HG03460 (cell line): ENCODE results near the gene RBM33.

ENCODE experiments used
- ATAC-seq: cut with Tn5 transposase; IDR thresholded peaks from one replicate; pipeline ENCODE4 v1.9.1; 2021; ENCODE audit not compliant: unreplicated experiment

The RBM33 gene

DNA sequence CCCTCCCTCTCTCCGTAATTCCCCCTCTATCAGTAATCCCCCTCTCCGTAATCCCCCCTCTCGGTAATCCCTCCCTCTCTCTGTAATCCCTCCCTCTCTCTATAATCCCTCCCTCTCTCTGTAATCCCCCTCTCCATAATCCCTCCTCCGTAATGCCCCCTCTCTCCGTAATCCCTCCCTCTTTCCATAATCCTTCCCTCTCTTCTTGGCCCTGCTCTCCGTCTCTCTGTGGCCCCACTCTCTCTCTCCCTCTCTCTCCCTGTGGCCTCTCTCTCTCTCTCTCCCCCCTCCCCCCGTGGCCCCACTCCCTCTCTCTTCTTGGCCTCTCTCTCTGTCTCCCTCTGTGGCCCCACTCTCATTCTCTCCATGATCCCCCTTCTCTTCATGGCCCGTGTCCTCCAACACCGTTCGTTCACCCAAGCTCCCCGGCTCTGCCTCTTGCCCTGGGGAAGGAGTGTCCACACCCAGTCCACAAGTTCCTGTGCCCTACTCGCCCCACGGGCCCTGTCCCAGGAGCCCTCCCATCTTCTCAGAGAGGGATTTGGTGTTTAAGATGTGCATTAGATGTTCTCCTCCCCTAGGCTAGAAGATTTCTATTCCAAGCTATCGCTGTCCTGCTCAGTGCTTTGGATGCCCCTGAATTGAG, 148.0 kb downstream of the RBM33 start:
- no peak for ATAC-seq

DNA sequence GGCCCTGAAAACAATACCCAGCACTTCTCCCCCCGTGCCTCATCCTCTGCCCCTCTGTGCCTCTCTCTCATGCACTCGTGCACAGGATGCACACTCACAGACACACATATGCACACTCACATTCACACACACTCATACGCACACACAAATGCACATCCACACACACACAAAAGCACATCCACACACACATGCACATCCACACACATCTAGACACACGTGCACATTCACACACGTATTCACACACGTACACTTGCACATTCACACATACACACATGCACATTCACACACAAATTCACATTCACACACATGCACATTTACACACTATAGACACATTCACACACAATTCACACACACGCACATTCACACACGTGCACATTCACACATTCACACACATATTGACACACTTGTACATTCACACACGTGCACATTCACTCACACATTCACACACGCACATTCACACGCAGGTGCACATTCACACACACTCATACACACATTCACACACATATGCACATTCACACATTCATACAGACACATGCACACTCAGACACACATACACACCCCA, 148.6 kb downstream of the RBM33 start:
- ATAC-seq: no peak

DNA sequence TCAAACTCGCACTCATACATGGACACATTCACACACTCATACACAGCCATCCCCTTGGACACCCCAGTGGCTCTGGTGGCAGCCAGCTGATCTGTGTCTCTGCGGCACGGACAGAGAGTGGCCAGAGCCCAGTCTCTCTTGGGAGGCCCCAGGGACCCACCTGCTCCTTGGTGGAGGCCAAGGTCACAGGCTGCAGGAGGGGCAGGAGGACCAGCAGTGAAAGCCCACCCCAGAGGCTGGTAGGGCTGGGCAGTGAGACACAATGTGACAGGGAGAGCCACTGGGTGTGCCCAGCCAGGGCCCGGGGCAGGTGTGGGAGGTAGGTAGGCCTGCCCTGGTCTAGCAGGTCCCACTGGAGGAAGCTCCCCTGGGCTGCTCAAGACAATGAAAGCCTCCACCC, 149.3 kb downstream of the RBM33 start:
- ATAC-seq: no peak

- ATAC-seq: no peak
Measured at GRCh38 chr7:155794196-155794595, 149.7 kb downstream of the RBM33 start.

GRCh38 chr7:155795401-155795800, 150.9 kb downstream of the RBM33 start:
- no peak for ATAC-seq

DNA sequence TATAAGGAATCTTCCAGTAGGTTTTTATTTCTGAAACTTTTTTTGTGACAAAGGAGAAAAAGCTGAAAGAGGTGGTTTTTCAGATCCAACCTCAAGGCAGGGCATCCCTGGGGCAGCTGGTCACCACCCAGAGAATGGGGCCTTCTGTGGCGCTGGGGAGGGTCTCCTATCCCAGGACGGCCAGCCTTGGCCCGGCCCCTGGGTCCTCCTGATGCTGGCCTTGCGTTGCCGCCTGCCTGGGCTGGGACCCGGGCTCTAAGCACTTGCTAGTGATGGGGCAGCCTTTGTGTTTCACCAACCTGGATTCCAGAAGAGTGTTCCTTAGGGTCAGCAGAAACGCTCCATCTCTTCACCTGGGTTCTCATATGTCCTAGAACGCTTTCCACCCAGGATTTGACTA, 151.5 kb downstream of the RBM33 start:
- ATAC-seq: no peak

GRCh38 chr7:155796381-155797261, 152.2 kb downstream of the RBM33 start:
- peak; percentile 63 for ATAC-seq

DNA sequence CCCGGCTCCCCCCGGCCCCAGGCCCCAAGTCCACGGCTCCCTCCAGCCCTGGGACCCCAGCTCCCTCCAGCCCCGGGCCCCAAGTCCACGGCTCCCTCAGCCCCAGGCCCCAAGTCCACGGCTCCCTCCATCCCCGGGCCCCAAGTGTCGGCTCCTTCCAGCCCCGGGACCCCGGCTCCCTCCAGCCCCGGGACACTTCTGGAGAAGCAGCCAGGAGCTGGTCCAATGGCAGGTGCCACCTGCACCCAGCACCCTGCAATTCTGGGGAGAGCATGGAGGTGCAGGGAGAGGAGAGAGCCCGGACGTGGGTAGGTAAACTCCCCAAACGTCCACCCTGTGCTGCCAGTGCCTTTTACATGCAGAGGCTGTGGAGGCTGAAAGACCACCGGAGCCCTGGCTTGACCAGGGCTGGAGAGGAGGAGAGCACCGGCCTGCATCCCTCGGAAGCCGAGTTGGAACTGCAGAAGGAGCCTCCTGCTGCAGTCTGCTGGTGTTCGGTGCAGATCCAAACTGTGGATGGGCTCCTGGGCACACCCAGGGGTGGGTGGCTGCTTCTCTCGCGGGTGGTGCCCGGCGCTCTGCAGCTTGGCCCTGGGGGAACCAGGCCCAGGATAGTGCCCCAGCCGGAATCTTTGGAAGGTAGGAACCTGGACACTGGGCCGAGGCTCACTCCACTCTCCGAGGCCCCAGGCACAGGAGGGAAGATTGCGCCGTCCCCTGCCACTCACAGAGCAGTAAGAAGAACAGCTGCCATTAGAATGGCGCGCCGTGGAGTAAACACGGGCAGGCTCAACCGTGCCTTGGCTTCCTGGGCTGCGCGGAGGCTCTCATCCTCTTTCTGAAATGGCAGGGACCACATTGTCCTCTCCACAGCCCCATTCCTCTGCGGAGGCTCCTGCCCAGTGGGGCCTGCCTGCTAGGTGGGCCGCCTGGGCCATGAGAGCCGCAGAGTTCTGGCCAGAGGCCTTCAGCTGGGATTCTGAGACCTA, 153.1 kb downstream of the RBM33 start:
- ATAC-seq: no peak

- ATAC-seq: no peak
Measured at GRCh38 chr7:155798673-155799439, 154.4 kb downstream of the RBM33 start.

GRCh38 chr7:155799514-155799913, 155.1 kb downstream of the RBM33 start:
- ATAC-seq: no peak

GRCh38 chr7:155800301-155800700, 155.8 kb downstream of the RBM33 start:
- no peak for ATAC-seq

- ATAC-seq: no peak
Measured at GRCh38 chr7:155800741-155801267, 156.3 kb downstream of the RBM33 start.

DNA sequence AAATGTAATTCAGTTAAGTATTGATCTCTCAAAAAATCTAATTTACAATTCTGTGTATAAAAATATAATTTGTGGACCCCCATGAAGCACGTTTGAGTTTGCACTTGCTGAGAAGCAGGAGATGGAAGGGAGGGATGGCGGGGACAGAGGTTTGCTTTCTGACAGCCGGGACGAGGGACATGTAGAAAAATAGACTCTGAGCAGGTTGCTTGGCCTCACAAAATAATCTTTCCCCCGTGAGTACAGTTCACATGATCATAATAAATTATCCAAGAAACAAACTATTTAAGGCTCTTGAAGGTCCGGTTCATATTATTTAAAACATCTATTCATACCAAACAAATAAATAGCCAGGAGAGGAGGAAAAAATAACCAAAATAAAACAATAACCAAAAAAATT, 157.8 kb downstream of the RBM33 start:
- ATAC-seq: no peak

GRCh38 chr7:155802906-155803417, 158.5 kb downstream of the RBM33 start:
- no peak for ATAC-seq

GRCh38 chr7:155803418-155804376, 159.2 kb downstream of the RBM33 start:
- ATAC-seq: no peak

- no peak for ATAC-seq
Measured at GRCh38 chr7:155804431-155804831, 160.0 kb downstream of the RBM33 start.

GRCh38 chr7:155804897-155805825, 160.7 kb downstream of the RBM33 start:
- ATAC-seq: peak; percentile 33

- no peak for ATAC-seq
Measured at GRCh38 chr7:155805826-155806095, 161.3 kb downstream of the RBM33 start.
